GM12878 (cell line): ENCODE measurements around the gene ADAMTS2.

Source experiments
- ASH2L ChIP-seq: fragments of 300-600, 200-600 bp; sonication (generic); IDR thresholded peaks from 2 replicates; pipeline ENCODE4 v1.6.1; 2017; ENCODE audit warnings: low read depth, mild to moderate bottlenecking, borderline replicate concordance
- BCL11A ChIP-seq: IDR thresholded peaks from 2 replicates; pipeline ENCODE4 v1.6.1; 2011; ENCODE audit warnings: low read depth, low read length
- CTCF ChIP-seq, 3 experiments: IDR thresholded peaks in 2 of 3; conservative IDR thresholded peaks in 1 of 3; 2 replicates each; pipeline ENCODE4 v1.5.1; 2011; ENCODE audit warnings: low read depth in 3 of 3, low read length in 3 of 3, mild to moderate bottlenecking in 3 of 3, control low read depth in 2 of 3, moderate library complexity in 2 of 3, inconsistent platforms in 1 of 3, mixed read lengths in 1 of 3; ENCODE audit not compliant: control insufficient read depth in 2 of 3, insufficient read depth in 1 of 3; ENCODE audit errors: extremely low read depth in 1 of 3
- EP300 ChIP-seq, 2 experiments: fragments of 150-350 bp in 1 of 2; IDR thresholded peaks; 2 replicates each; pipeline ENCODE4 v1.6.1; 2011 to 2012; ENCODE audit warnings: low read depth in 2 of 2, low read length in 2 of 2, borderline replicate concordance in 1 of 2, improper control_type of control experiment in 1 of 2, inconsistent platforms in 1 of 2; ENCODE audit not compliant: control insufficient read depth in 1 of 2
- HDGF ChIP-seq: fragments of 450-650 bp; IDR thresholded peaks from 2 replicates; pipeline ENCODE4 v1.6.1; 2016; ENCODE audit warnings: antibody characterized with exemption
- MXI1 ChIP-seq: fragments of 150-350 bp; IDR thresholded peaks from 2 replicates; pipeline ENCODE4 v1.6.1; 2011; ENCODE audit warnings: low read depth, mild to moderate bottlenecking, inconsistent platforms, low read length, improper control_type of control experiment
- NFIC ChIP-seq: IDR thresholded peaks from 2 replicates; pipeline ENCODE4 v1.6.1; 2012; ENCODE audit warnings: low read depth, mild to moderate bottlenecking, inconsistent platforms, low read length, moderate library complexity
- PML ChIP-seq: IDR thresholded peaks from 2 replicates; pipeline ENCODE4 v1.6.1; 2012; ENCODE audit warnings: low read length, inconsistent platforms
- POLR2A ChIP-seq: IDR thresholded peaks from 2 replicates; pipeline ENCODE4 v1.6.1; 2011; ENCODE audit warnings: low read depth, mild to moderate bottlenecking, low read length
- RCOR1 ChIP-seq: conservative IDR thresholded peaks from 2 replicates; pipeline ENCODE4 v1.6.1; 2012; ENCODE audit warnings: low read depth, low read length, improper control_type of control experiment
- TAF1 ChIP-seq: IDR thresholded peaks from 2 replicates; pipeline ENCODE4 v1.6.1; 2011; ENCODE audit warnings: mild to moderate bottlenecking, low read depth, low read length, borderline replicate concordance
- USF2 ChIP-seq: IDR thresholded peaks from 2 replicates; pipeline ENCODE4 v1.6.1; 2011; ENCODE audit warnings: low read depth, low read length, improper control_type of control experiment, borderline replicate concordance

DNA sequence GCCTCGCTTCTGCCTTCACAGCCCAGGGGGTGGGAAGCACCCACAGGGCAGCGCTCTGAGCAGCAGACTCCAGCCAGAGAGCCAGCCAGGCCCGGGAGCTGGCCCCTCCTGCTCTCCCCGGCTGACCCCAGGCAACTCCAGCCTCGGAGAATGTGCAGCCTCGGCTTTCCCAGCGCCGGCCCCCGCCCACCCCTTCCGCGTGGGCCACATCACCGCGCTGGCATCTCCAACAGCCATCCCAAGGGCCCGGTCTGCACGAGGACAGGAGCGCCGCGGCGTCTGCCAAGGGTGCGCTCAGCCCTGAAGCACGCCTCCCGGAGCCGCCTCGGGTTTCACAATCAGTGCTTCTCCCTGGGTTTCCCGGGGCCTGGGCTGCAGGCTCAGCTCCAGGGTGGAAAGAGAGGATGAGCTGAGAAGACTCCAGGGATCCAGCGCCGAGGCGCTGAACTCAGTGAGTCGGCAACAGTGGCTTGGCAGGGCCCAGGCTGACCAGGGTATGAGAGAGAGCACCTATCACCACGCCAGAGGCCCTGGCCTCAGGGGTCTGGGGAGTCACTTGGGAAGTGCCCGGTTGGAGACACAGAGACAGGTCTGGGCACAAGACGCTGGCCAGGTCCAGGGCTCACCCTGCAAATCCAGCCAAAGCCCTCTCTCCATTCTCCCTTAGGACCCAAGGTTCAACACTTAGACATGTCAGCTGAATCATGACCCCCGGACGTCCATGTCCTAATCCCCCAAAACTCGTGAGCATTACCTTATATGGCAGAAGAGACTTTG is 79.6 kb downstream of the ADAMTS2 start:
- TF ChIP-seq HDGF (no peak), TAF1 (no peak), PML (no peak), NFIC (no peak), USF2 (no peak), MXI1 (no peak), BCL11A (no peak), POLR2A (no peak), EP300 (IDR thresholded peaks at IDR 0.05; ENCODE audit: borderline replicate concordance in 1 of 2, control insufficient read depth in 1 of 2, low read depth in 2 of 2, low read length in 2 of 2) (no peak), CTCF (IDR thresholded peaks at IDR 0.05 in 2 of 3, conservative IDR thresholded peaks at IDR 0.05 in 1 of 3; ENCODE audit: control insufficient read depth in 2 of 3, extremely low read depth in 1 of 3, insufficient read depth in 1 of 3, low read depth in 3 of 3, low read length in 3 of 3) (no peak), ASH2L (no peak), RCOR1 (no peak)
